Sigmoid colon (tissue), 7 donors: ENCODE results near the gene AFAP1. TPM values are rescaled to one million over a fixed set of nuclear protein-coding genes. Genes with fewer than 3 reads are reported as not detected.

ENCODE experiments used
- DNase-seq: peaks from one replicate; pipeline ENCODE4 v3.0.0-alpha.2; 2019
- H3K27ac ChIP-seq, 4 donors: fragments of 200-600 bp; sonication (generic); one replicate each; pipeline ENCODE4 v1.5.1; 2016 to 2019; ENCODE audit warnings: mild to moderate bottlenecking in 1 of 4
- H3K27me3 ChIP-seq, 3 donors: fragments of 200-600 bp; sonication (generic); one replicate each; pipeline ENCODE4 v1.5.1; 2019; ENCODE audit warnings: mild to moderate bottlenecking in 1 of 3
- H3K36me3 ChIP-seq, 4 donors: fragments of 200-600 bp; sonication (generic); one replicate each; pipeline ENCODE4 v1.5.1; 2016 to 2019
- H3K4me1 ChIP-seq, 4 donors: fragments of 200-600 bp; sonication (generic); one replicate each; pipeline ENCODE4 v1.5.1; 2017 to 2019
- H3K4me3 ChIP-seq, 4 donors: fragments of 200-600 bp; sonication (generic); one replicate each; pipeline ENCODE4 v1.5.1; 2017 to 2019; ENCODE audit warnings: mild to moderate bottlenecking in 2 of 4, moderate library complexity in 1 of 4
- H3K9me3 ChIP-seq, 4 donors: fragments of 200-600 bp in 3 of 4; sonication (generic) in 3 of 4; one replicate each; pipeline versions ENCODE4 v1.5.1 to v1.6.1; 2013 to 2019
- EP300 ChIP-seq, 4 donors: sonication (generic); formaldehyde crosslinking; IDR thresholded peaks; one replicate each; pipeline ENCODE4 v1.6.1; 2017; ENCODE audit warnings: antibody characterized with exemption in 4 of 4
- POLR2A ChIP-seq, 2 donors: fragments of 450-650 bp; IDR thresholded peaks; one replicate each; pipeline ENCODE4 v1.6.1; 2016; ENCODE audit warnings: antibody characterized with exemption in 2 of 2, mild to moderate bottlenecking in 2 of 2, moderate library complexity in 2 of 2
- POLR2AphosphoS5 ChIP-seq, 4 donors: sonication (generic); formaldehyde crosslinking; IDR thresholded peaks; one replicate each; pipeline ENCODE4 v1.6.1; 2017; ENCODE audit warnings: antibody characterized with exemption in 4 of 4
- WGBS, 2 donors: extraction: QIAGEN DNeasy Blood & Tissue Kit; methylation state at CpG; one replicate each; pipeline ENCODE4 v1.1.7; 2013; 5-methylcytosine and 5-hydroxymethylcytosine counted together
- intact Hi-C: fragments of 100-400 bp; cut with DNase I; formaldehyde crosslinking; loops from one replicate; pipeline ENCODE4 v1.15.1; 2023
- polyA plus RNA-seq, 3 donors: library from polyadenylated mRNA; stranded (reverse); fragments of 200-250 nt; gene quantifications; one replicate each; pipeline ENCODE4 v1.2.3, GENCODE V29; 2013
- total RNA-seq, 4 donors: library from RNA; depleted of rRNA; stranded (reverse); fragments of >200 nt; gene quantifications; one replicate each; pipeline ENCODE4 v1.1.0, GENCODE V29; 2016
- TF ChIP-seq, protein P1 (sequence below), 4 experiments: fragments of 450-650 bp in 3 of 4; fragments of 200-600 bp in 1 of 4; IDR thresholded peaks; one replicate each; pipeline ENCODE4 v1.5.1; 2016 to 2019; ENCODE audit warnings: antibody characterized with exemption in 4 of 4, mild to moderate bottlenecking in 3 of 4, moderate library complexity in 2 of 4
- donor health status: healthy with polysubstance abuse.
- donor health status: Bipolar disorder and iron deficiency.
- donor health status: healthy.

The AFAP1 gene
- total and polyA plus RNA-seq, 7 donors, result 7.6 to 51.3 (median 24.0) TPM

DNA sequence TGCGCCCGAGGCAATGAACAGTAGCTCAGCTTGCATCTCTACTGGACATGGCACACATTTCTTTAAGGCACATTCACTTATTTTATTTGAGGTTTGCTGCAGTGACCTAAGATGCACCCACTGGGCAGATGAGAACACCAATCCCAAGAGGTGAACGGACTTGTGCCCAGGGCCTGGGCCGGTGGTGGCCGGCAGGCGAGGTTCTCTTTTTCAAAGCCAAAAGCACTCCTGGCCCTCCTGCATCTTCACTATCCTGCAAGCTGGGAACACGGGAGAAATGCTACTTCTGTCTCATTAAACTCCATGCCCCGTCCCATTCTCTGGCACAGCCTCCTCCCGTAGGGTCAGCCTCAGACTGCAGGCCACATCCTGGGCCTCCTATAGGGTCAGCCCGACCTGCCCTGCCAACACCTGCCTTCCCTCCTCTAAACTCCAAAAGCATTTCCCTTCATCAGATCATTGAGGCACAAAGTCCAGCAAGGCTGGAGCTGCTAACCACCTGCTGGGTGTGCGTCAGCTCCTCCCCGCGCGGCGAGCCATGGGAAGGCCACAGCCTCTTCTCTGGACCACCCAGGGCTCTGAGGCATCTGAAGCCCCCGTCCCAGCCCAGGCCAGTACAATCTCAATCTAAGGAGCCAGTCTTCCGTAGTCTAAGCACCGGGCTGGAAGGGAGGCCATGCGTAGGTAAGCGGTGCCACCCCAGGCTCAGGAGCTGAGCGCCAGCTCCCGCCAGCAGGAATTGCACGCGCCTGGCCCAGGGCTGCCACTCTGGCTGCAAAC lies 166.1 kb downstream of the AFAP1 start:
- H3K27me3 ChIP-seq, result no peaks in the 10 kb centered on the region
- WGBS, 2 donors, result 43 to 84% methylated on average over 24 of the region's 24 CpGs
- no peaks in the 10 kb centered on the region for H3K9me3 ChIP-seq
- H3K4me3 ChIP-seq, result no peak overlapping the region
- peaks cover 0 to 55% (median 42%) of the 10 kb centered on the region in 4 donors for H3K4me1 ChIP-seq
- DNase-seq, result peak; percentile 59
- H3K27ac ChIP-seq, result peak overlapping the region in 3 of 4 donors; percentile 61 to 72 (median 64)
- intact Hi-C loops, result no loop called here
- H3K36me3 ChIP-seq, result peaks cover 0 to 83% (median 39%) of the 10 kb centered on the region in 4 donors
- TF ChIP-seq EP300 (IDR thresholded peaks at IDR 0.05) (no peak), POLR2AphosphoS5 (IDR thresholded peaks at IDR 0.05) (no peak), POLR2A (IDR thresholded peaks at IDR 0.05) (no peak)
- TF ChIP-seq, protein P1, sequence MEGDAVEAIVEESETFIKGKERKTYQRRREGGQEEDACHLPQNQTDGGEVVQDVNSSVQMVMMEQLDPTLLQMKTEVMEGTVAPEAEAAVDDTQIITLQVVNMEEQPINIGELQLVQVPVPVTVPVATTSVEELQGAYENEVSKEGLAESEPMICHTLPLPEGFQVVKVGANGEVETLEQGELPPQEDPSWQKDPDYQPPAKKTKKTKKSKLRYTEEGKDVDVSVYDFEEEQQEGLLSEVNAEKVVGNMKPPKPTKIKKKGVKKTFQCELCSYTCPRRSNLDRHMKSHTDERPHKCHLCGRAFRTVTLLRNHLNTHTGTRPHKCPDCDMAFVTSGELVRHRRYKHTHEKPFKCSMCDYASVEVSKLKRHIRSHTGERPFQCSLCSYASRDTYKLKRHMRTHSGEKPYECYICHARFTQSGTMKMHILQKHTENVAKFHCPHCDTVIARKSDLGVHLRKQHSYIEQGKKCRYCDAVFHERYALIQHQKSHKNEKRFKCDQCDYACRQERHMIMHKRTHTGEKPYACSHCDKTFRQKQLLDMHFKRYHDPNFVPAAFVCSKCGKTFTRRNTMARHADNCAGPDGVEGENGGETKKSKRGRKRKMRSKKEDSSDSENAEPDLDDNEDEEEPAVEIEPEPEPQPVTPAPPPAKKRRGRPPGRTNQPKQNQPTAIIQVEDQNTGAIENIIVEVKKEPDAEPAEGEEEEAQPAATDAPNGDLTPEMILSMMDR (IDR thresholded peaks at IDR 0.05), result no peak

GRCh38 chr4:7772711-7773385 lies 166.8 kb downstream of the AFAP1 start:
- WGBS, 2 donors, result 20 to 63% methylated on average over 31 of the region's 31 CpGs
- TF ChIP-seq, protein P1 (IDR thresholded peaks at IDR 0.05), result no peak
- peak in 1 of 4 donors; percentile 7 for TF ChIP-seq POLR2AphosphoS5 (IDR thresholded peaks at IDR 0.05)
- TF ChIP-seq POLR2A (IDR thresholded peaks at IDR 0.05), result peak in 1 of 2 donors; percentile 10
- no peak for TF ChIP-seq EP300 (IDR thresholded peaks at IDR 0.05)
- peak; percentile 90 for DNase-seq
- Histone ChIP-seq H3K27me3 (no peaks in the 10 kb centered on the region), H3K4me3 (no peak overlapping the region), H3K36me3 (peaks cover 2 to 83% (median 37%) of the 10 kb centered on the region in 4 donors), H3K4me1 (peaks cover 0 to 52% (median 41%) of the 10 kb centered on the region in 4 donors), H3K9me3 (no peaks in the 10 kb centered on the region), H3K27ac (peak overlapping the region; percentile 41 to 72 (median 62))
- intact Hi-C loops, result no loop called here

DNA sequence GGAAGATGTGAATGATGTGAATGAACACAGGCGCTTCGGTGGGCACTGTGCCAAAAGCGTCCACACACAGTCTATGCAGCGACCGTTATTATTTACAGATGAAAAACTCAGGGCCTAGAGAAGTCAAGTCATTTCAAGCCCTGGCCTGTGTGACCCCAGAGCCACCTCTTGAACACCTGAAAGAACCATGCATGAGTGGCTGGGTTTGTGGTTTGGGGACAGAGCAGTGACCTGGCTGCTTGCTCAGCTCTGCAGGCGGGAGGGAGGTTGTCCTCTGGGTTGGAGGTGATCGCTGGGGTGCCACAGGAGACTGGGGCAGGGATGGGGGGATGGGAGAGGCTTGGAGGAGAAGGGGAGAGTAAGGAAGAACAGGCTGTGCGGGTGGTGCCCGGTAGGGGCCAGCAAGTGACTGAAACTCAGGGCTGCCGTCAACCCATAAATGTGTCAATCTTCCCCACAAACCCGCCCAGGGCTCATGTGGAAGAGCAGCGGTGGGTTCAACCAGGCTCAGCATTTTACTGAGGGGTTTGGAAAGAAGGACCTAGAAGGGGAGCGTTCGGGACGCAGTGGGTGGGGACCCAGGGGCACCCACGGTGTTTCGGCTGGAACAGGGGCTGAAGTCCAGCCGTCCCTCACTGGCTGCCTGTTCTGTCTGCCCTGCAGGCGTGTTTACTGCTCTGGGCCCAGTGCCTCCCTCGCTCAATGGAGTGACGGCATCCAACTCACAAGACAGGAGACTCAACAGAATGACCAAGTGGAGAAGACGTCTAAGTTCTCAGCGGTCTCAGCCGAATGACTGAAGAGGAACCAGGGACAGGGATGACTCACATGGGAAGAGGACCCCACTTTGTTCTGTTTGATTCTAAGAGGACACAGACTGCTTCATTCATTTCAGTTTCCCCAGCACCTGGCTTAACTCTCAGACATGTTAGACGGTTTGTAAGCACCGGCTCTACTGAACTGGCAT lies 167.8 kb downstream of the AFAP1 start:
- intact Hi-C loops, result no loop called here
- TF ChIP-seq POLR2A (IDR thresholded peaks at IDR 0.05) (no peak), POLR2AphosphoS5 (IDR thresholded peaks at IDR 0.05) (peak in 1 of 4 donors; percentile 15)
- no peaks in the 10 kb centered on the region for H3K27me3 ChIP-seq
- H3K4me3 ChIP-seq, result no peak overlapping the region
- WGBS, 2 donors, result 24 to 66% methylated on average over 26 of the region's 26 CpGs
- H3K36me3 ChIP-seq, result peaks cover 3 to 83% (median 31%) of the 10 kb centered on the region in 4 donors
- peaks cover 0 to 62% (median 49%) of the 10 kb centered on the region in 4 donors for H3K4me1 ChIP-seq
- peak overlapping the region; percentile 41 to 72 (median 62) for H3K27ac ChIP-seq
- DNase-seq, result peak; percentile 70
- no peaks in the 10 kb centered on the region for H3K9me3 ChIP-seq

DNA sequence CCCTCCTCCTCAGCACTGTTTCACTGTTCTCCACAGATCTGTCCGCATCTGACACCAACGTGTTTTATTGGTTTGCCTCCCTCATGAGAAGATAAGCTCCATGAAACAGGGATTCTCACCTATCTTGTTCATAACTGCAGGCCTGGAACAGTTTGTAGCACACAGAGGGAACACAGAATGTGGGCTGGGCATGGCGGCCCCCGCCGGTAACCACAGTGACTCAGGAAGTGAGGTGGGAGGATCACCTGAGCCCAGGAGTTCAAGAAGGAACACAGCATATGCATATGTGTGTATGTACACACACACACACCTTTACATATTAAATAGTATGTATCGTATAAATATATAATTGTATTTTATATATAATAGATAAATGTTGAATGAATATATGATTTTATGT lies 168.6 kb downstream of the AFAP1 start:
- DNase-seq, result peak; percentile 40
- no peaks in the 10 kb centered on the region for H3K9me3 ChIP-seq
- intact Hi-C loops, result no loop called here
- no peak for TF ChIP-seq POLR2AphosphoS5 (IDR thresholded peaks at IDR 0.05)
- WGBS, 2 donors, result 48 to 73% methylated on average over 6 of the region's 6 CpGs
- H3K36me3 ChIP-seq, result peaks cover 3 to 81% (median 32%) of the 10 kb centered on the region in 4 donors
- no peak overlapping the region for H3K4me3 ChIP-seq
- no peaks in the 10 kb centered on the region for H3K27me3 ChIP-seq
- peaks cover 0 to 68% (median 55%) of the 10 kb centered on the region in 4 donors for H3K4me1 ChIP-seq
- peak overlapping the region in 1 of 4 donors; percentile 60 for H3K27ac ChIP-seq
